Measurements from ENCODE around the gene THSD4.

THSD4 gene

GRCh38 chr15:71737761-71738160, 622.5 kb downstream of the THSD4 start:
- no peak for TF ChIP-seq EZH2 (IDR thresholded peaks at IDR 0.05; ENCODE audit: borderline replicate concordance, low read length)
- no peak for TF ChIP-seq CTCF (IDR thresholded peaks at IDR 0.05; ENCODE audit: low read length)
- no peaks in the 10 kb centered on the region for H4K20me1 ChIP-seq (ENCODE audit: insufficient read depth, low read length)
- H3K9me2 ChIP-seq (ENCODE audit: low read depth, low read length), result no peaks in the 10 kb centered on the region
- H3K36me3 ChIP-seq (ENCODE audit: insufficient read depth, low read length), result no peaks in the 10 kb centered on the region
- H3K79me2 ChIP-seq (ENCODE audit: insufficient read depth, low read length), result no peaks in the 10 kb centered on the region
- no peaks in the 10 kb centered on the region for H3F3A ChIP-seq (ENCODE audit: insufficient read depth, low read length)
- H3K9ac ChIP-seq (ENCODE audit: low read length), result no peak overlapping the region
- no peaks in the 10 kb centered on the region for H3K4me1 ChIP-seq (ENCODE audit: insufficient read depth, low read length, severe bottlenecking)
- no peak overlapping the region for H3K27ac ChIP-seq (ENCODE audit: low read depth, low read length, poor library complexity, severe bottlenecking)
- peaks cover 3% of the 10 kb centered on the region; the same call in 1 of the 2 replicates for H3K27me3 ChIP-seq (ENCODE audit: insufficient read depth, low read length)
- no peaks in the 10 kb centered on the region for H3K9me3 ChIP-seq (ENCODE audit: low read length)
- no peak overlapping the region for H3K4me2 ChIP-seq (ENCODE audit: low read length)
- H3K4me3 ChIP-seq (ENCODE audit: low read depth, low read length, poor library complexity, severe bottlenecking), result no peak overlapping the region
- H2AFZ ChIP-seq (ENCODE audit: low read length), result no peak overlapping the region

DNA sequence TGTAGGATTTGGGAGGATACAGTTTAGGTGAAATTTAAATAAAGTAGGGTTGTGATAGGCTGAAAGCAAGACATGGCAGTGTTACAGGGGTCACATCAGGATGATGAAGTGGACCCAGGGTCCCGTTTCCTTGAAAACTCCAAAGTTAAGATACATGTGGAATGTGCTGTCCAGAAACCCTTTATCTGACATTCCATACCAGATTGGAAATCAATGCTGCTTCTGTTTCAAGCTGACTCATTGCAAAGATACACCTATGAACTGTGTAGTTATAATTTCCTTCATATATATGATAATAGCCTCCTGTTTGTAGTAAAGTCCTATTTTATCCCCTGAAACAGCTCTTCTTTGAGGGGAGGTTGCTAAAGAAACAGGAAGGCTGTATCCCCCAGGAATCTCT, 624.1 kb downstream of the THSD4 start:
- Histone ChIP-seq H3K4me2 (ENCODE audit: low read length) (no peak overlapping the region), H3K4me3 (ENCODE audit: low read depth, low read length, poor library complexity, severe bottlenecking) (no peak overlapping the region), H3F3A (ENCODE audit: insufficient read depth, low read length) (no peaks in the 10 kb centered on the region), H3K79me2 (ENCODE audit: insufficient read depth, low read length) (no peaks in the 10 kb centered on the region), H3K9me3 (ENCODE audit: low read length) (no peaks in the 10 kb centered on the region), H4K20me1 (ENCODE audit: insufficient read depth, low read length) (no peaks in the 10 kb centered on the region), H3K9ac (ENCODE audit: low read length) (no peak overlapping the region), H2AFZ (ENCODE audit: low read length) (no peak overlapping the region), H3K9me2 (ENCODE audit: low read depth, low read length) (no peaks in the 10 kb centered on the region), H3K36me3 (ENCODE audit: insufficient read depth, low read length) (no peaks in the 10 kb centered on the region), H3K27ac (ENCODE audit: low read depth, low read length, poor library complexity, severe bottlenecking) (no peak overlapping the region), H3K4me1 (ENCODE audit: insufficient read depth, low read length, severe bottlenecking) (no peaks in the 10 kb centered on the region), H3K27me3 (ENCODE audit: insufficient read depth, low read length) (peaks cover 3% of the 10 kb centered on the region; the same call in 1 of the 2 replicates)
- TF ChIP-seq CTCF (IDR thresholded peaks at IDR 0.05; ENCODE audit: low read length), result no peak
- no peak for TF ChIP-seq EZH2 (IDR thresholded peaks at IDR 0.05; ENCODE audit: borderline replicate concordance, low read length)

- H4K20me1 ChIP-seq (ENCODE audit: insufficient read depth, low read length), result no peaks in the 10 kb centered on the region
- no peaks in the 10 kb centered on the region for H3K36me3 ChIP-seq (ENCODE audit: insufficient read depth, low read length)
- H3K9ac ChIP-seq (ENCODE audit: low read length), result no peak overlapping the region
- H3F3A ChIP-seq (ENCODE audit: insufficient read depth, low read length), result no peaks in the 10 kb centered on the region
- H3K9me2 ChIP-seq (ENCODE audit: low read depth, low read length), result no peaks in the 10 kb centered on the region
- no peak overlapping the region for H3K27ac ChIP-seq (ENCODE audit: low read depth, low read length, poor library complexity, severe bottlenecking)
- H3K4me1 ChIP-seq (ENCODE audit: insufficient read depth, low read length, severe bottlenecking), result no peaks in the 10 kb centered on the region
- no peaks in the 10 kb centered on the region for H3K79me2 ChIP-seq (ENCODE audit: insufficient read depth, low read length)
- no peaks in the 10 kb centered on the region for H3K9me3 ChIP-seq (ENCODE audit: low read length)
- H3K27me3 ChIP-seq (ENCODE audit: insufficient read depth, low read length), result peaks cover 3% of the 10 kb centered on the region; the same call in 1 of the 2 replicates
- H3K4me3 ChIP-seq (ENCODE audit: low read depth, low read length, poor library complexity, severe bottlenecking), result no peak overlapping the region
- no peak overlapping the region for H2AFZ ChIP-seq (ENCODE audit: low read length)
- TF ChIP-seq EZH2 (IDR thresholded peaks at IDR 0.05; ENCODE audit: borderline replicate concordance, low read length), result no peak
- TF ChIP-seq CTCF (IDR thresholded peaks at IDR 0.05; ENCODE audit: low read length), result no peak
- H3K4me2 ChIP-seq (ENCODE audit: low read length), result no peak overlapping the region
These were observed 627.7 kb downstream of the THSD4 start for GRCh38 chr15:71742964-71743363.
